IMR-90 (cell line): Measurements from ENCODE around the gene LTBP1. TPM values are rescaled to one million over a fixed set of nuclear protein-coding genes. Genes with fewer than 3 reads are reported as not detected.
A peak's percentile ranks its signal among the peaks of the same experiment; 100 is the strongest.

Source experiments
- ATAC-seq: fragments of 200-7000 bp; cut with Tn5 transposase; 2 replicates; pipeline ENCODE4 v1.9.1; 2020; ENCODE audit warnings: low read depth, mild to moderate bottlenecking, moderate library complexity
- BruUV-seq: library from RNA; stranded (reverse); fragments of 400-500 nt; replicated peaks from 2 replicates; lab custom pipeline; 2021; lab: Mats Ljungman, UMichigan
- CTCF ChIA-PET: fragments of 300-600 bp; formaldehyde crosslinking; extraction: SDS; loops from one replicate; lab custom pipeline; 2021; ENCODE audit warnings: antibody characterized with exemption; lab: Yijun Ruan, JAX
- POLR2A ChIA-PET: fragments of 300-600 bp; sonication (Branson Sonifier 250); formaldehyde crosslinking; loops from one replicate; lab custom pipeline; 2022; ENCODE audit warnings: antibody characterized with exemption; ENCODE audit not compliant: unreplicated experiment; lab: Charles Lee
- DNase-seq: peaks from one replicate; pipeline ENCODE4 v3.0.0; 2013
- H2AFZ ChIP-seq: replicated peaks from 2 replicates; pipeline ENCODE3; 2013; ENCODE audit warnings: low read length, mild to moderate bottlenecking; ENCODE audit not compliant: poor library complexity
- H2AK5ac ChIP-seq: 2 replicates; pipeline ENCODE4 v1.6.1; 2013; ENCODE audit warnings: low read depth, low read length, inconsistent platforms
- H2AK9ac ChIP-seq: replicated peaks from 2 replicates; pipeline ENCODE3; 2013; ENCODE audit warnings: mild to moderate bottlenecking, low read depth, low read length, moderate library complexity; ENCODE audit not compliant: poor library complexity
- H2BK120ac ChIP-seq: 2 replicates; pipeline ENCODE4 v1.6.1; 2013; ENCODE audit warnings: low read depth, low read length, inconsistent platforms
- H2BK15ac ChIP-seq: 3 replicates; pipeline ENCODE4 v1.6.1; 2013; ENCODE audit warnings: low read depth, low read length, inconsistent platforms
- H2BK20ac ChIP-seq: 2 replicates; pipeline ENCODE4 v1.6.1; 2013; ENCODE audit warnings: low read depth, mild to moderate bottlenecking, inconsistent platforms, low read length, moderate library complexity
- H2BK5ac ChIP-seq: 2 replicates; pipeline ENCODE4 v1.6.1; 2013; ENCODE audit warnings: mild to moderate bottlenecking, low read depth, low read length, inconsistent platforms; ENCODE audit not compliant: poor library complexity, severe bottlenecking
- H3K14ac ChIP-seq: replicated peaks from 2 replicates; pipeline ENCODE4 v1.6.1; 2013; ENCODE audit warnings: low read depth, low read length, inconsistent platforms
- H3K18ac ChIP-seq: 2 replicates; pipeline ENCODE4 v1.6.1; 2013; ENCODE audit warnings: low read depth, low read length, control low read depth
- H3K23ac ChIP-seq: 2 replicates; pipeline ENCODE4 v1.6.1; 2013; ENCODE audit warnings: low read depth, low read length, inconsistent platforms
- H3K27ac ChIP-seq: 2 replicates; pipeline ENCODE4 v1.5.1; 2013; ENCODE audit warnings: mild to moderate bottlenecking, control low read depth, low read length; ENCODE audit not compliant: insufficient read depth
- H3K27me3 ChIP-seq: 2 replicates; pipeline ENCODE4 v1.6.1; 2013; ENCODE audit warnings: low read length; ENCODE audit not compliant: control insufficient read depth, insufficient read depth
- H3K36me3 ChIP-seq: 2 replicates; pipeline ENCODE4 v1.6.1; 2013; ENCODE audit warnings: low read length, mixed read lengths; ENCODE audit not compliant: control insufficient read depth, insufficient read depth
- H3K4ac ChIP-seq: 2 replicates; pipeline ENCODE4 v1.6.1; 2013; ENCODE audit warnings: low read depth, low read length, inconsistent platforms
- H3K4me1 ChIP-seq: 2 replicates; pipeline ENCODE4 v1.6.1; 2013; ENCODE audit warnings: low read length, mixed read lengths; ENCODE audit not compliant: control insufficient read depth, insufficient read depth
- H3K4me2 ChIP-seq: 2 replicates; pipeline ENCODE4 v1.6.1; 2013; ENCODE audit warnings: low read depth, mild to moderate bottlenecking, control low read depth, low read length, moderate library complexity
- H3K4me3 ChIP-seq: 2 replicates; pipeline ENCODE4 v1.5.1; 2013; ENCODE audit warnings: low read depth, mild to moderate bottlenecking, control low read depth, low read length, moderate library complexity; ENCODE audit not compliant: insufficient read depth
- H3K56ac ChIP-seq: 2 replicates; pipeline ENCODE4 v1.6.1; 2013; ENCODE audit warnings: low read length, inconsistent platforms; ENCODE audit not compliant: insufficient read depth; ENCODE audit errors: extremely low read depth
- H3K79me1 ChIP-seq, 2 experiments: 2 replicates each; pipeline ENCODE4 v1.6.1; 2013; ENCODE audit warnings: low read length in 2 of 2, inconsistent platforms in 1 of 2, low read depth in 1 of 2
- H3K9ac ChIP-seq: 2 replicates; pipeline ENCODE4 v1.6.1; 2013; ENCODE audit warnings: low read depth, low read length, control low read depth
- H3K9me1 ChIP-seq: 2 replicates; pipeline ENCODE4 v1.6.1; 2013; ENCODE audit warnings: low read length, inconsistent platforms; ENCODE audit not compliant: insufficient read depth
- H3K9me3 ChIP-seq: 2 replicates; pipeline ENCODE4 v1.6.1; 2013; ENCODE audit warnings: low read length; ENCODE audit not compliant: control insufficient read depth, insufficient read depth
- H4K20me1 ChIP-seq: 2 replicates; pipeline ENCODE4 v1.6.1; 2013; ENCODE audit warnings: low read length, inconsistent platforms; ENCODE audit not compliant: insufficient read depth
- H4K5ac ChIP-seq: 2 replicates; pipeline ENCODE4 v1.6.1; 2013; ENCODE audit warnings: mild to moderate bottlenecking, low read depth, low read length, control low read depth
- H4K8ac ChIP-seq, 2 experiments: 2 replicates each; pipeline ENCODE4 v1.6.1; 2013; ENCODE audit warnings: low read depth in 2 of 2, low read length in 2 of 2, control low read depth in 1 of 2, inconsistent platforms in 1 of 2
- H4K91ac ChIP-seq: 2 replicates; pipeline ENCODE4 v1.6.1; 2013; ENCODE audit warnings: low read depth, low read length, inconsistent platforms; ENCODE audit not compliant: insufficient read depth
- BHLHE40 ChIP-seq: fragments of 150-350 bp; IDR thresholded peaks from 2 replicates; pipeline ENCODE4 v1.6.1; 2016; ENCODE audit warnings: mild to moderate bottlenecking, low read depth, low read length
- CEBPB ChIP-seq: IDR thresholded peaks from 2 replicates; pipeline ENCODE4 v1.6.1; 2012; ENCODE audit warnings: low read depth, low read length, improper control_type of control experiment
- CHD1 ChIP-seq: IDR thresholded peaks from 2 replicates; pipeline ENCODE4 v1.6.1; 2012; ENCODE audit warnings: low read depth, low read length, improper control_type of control experiment
- CTCF ChIP-seq: conservative IDR thresholded peaks from 2 replicates; pipeline ENCODE4 v1.5.1; 2012; ENCODE audit warnings: mild to moderate bottlenecking, low read depth, low read length, improper control_type of control experiment
- FOS ChIP-seq: fragments of 150-350 bp; IDR thresholded peaks from 2 replicates; pipeline ENCODE4 v1.6.1; 2016; ENCODE audit warnings: low read depth, low read length
- MAFK ChIP-seq: IDR thresholded peaks from 2 replicates; pipeline ENCODE4 v1.6.1; 2012; ENCODE audit warnings: low read depth, low read length, improper control_type of control experiment
- MAZ ChIP-seq: IDR thresholded peaks from 2 replicates; pipeline ENCODE4 v1.6.1; 2012; ENCODE audit warnings: low read depth, mild to moderate bottlenecking, low read length, improper control_type of control experiment, moderate library complexity, borderline replicate concordance
- MXI1 ChIP-seq: IDR thresholded peaks from 2 replicates; pipeline ENCODE4 v1.6.1; 2012; ENCODE audit warnings: low read depth, mild to moderate bottlenecking, low read length, moderate library complexity, borderline replicate concordance
- NFE2L2 ChIP-seq: fragments of 150-350 bp; IDR thresholded peaks from 2 replicates; pipeline ENCODE4 v1.6.1; 2016; ENCODE audit warnings: low read depth, mild to moderate bottlenecking, low read length
- POLR2A ChIP-seq: IDR thresholded peaks from 2 replicates; pipeline ENCODE4 v1.6.1; 2012; ENCODE audit warnings: mild to moderate bottlenecking, low read depth, low read length
- RAD21 ChIP-seq: IDR thresholded peaks from 2 replicates; pipeline ENCODE4 v1.6.1; 2012; ENCODE audit warnings: low read length, improper control_type of control experiment
- RFX5 ChIP-seq: IDR thresholded peaks from 2 replicates; pipeline ENCODE4 v1.8.0; 2012; ENCODE audit warnings: low read depth, mild to moderate bottlenecking, low read length, moderate library complexity
- SMC3 ChIP-seq: fragments of 150-350 bp; IDR thresholded peaks from 2 replicates; pipeline ENCODE4 v1.6.1; 2016; ENCODE audit warnings: low read depth, mild to moderate bottlenecking, antibody characterized with exemption, low read length, moderate library complexity
- USF2 ChIP-seq: fragments of 150-350 bp; IDR thresholded peaks from 2 replicates; pipeline ENCODE4 v1.6.1; 2017; ENCODE audit warnings: mild to moderate bottlenecking, antibody characterized with exemption, low read length, low read depth
- WGBS, 2 experiments: methylation state at CpG; one replicate each; pipeline versions ENCODE4 v1.1.5 to v1.1.7; 2013; ENCODE audit warnings: missing lambda C conversion rate in 2 of 2; ENCODE audit not compliant: insufficient read length in 1 of 2; ENCODE audit errors: extremely low coverage in 2 of 2; 5-methylcytosine and 5-hydroxymethylcytosine counted together
- dilution Hi-C: fragments of 300-500 bp; cut with HindIII; formaldehyde crosslinking; loops from one replicate; pipeline ENCODE4 v1.14.3; 2018; ENCODE audit warnings: low sequenced_read_pairs; ENCODE audit not compliant: unreplicated experiment
- in situ Hi-C: fragments of 300-500 bp; cut with MboI; formaldehyde crosslinking; loops from 3 replicates; pipeline ENCODE4 v1.14.3; 2019; ENCODE audit warnings: low sequenced_read_pairs, inconsistent platforms, mixed read lengths
- intact Hi-C: fragments of 100-400 bp; cut with micrococcal nuclease; formaldehyde crosslinking; loops from 2 replicates; pipeline ENCODE4 v1.10.0; 2022
- polyA plus RNA-seq, 3 experiments: library from polyadenylated mRNA; depleted of rRNA; stranded (reverse); fragments of >200 nt; gene quantifications; 2 replicates each; pipeline ENCODE4 v1.2.3, GENCODE V29; 2012; ENCODE audit warnings: low replicate concordance in 1 of 3
- total RNA-seq: library from RNA; depleted of rRNA; stranded (reverse); fragments of >200 nt; gene quantifications from 2 replicates; pipeline ENCODE4 v1.2.3, GENCODE V29; 2012
- TF ChIP-seq, protein P1 (sequence below): fragments of 150-350 bp; IDR thresholded peaks from 2 replicates; pipeline ENCODE4 v1.6.1; 2016; ENCODE audit warnings: low read depth, mild to moderate bottlenecking, low read length, moderate library complexity, borderline replicate concordance

Gene LTBP1
- total and polyA plus RNA-seq, 2 of the 4 experiments (the other 2 are of a cell fraction) = 235 to 326 TPM

DNA sequence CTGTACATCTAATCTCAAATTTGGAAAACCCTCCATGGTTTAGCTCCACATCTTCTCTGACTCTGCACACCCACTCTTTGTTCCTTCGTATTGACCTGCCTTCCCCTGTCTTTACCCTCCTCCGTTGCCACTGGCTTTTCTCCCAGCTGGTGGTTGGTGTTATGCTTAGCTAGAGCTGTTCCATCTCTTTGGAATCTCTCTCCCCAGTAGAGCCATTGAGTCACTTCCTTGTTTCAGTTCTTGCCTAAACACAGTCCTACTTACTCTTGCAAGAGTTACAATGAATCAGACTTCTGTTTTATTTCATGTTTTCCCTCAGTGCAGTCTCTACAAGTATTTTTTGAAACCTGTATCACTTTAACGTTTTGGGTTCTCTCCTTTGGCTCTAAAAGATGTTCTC, 263.9 kb downstream of the LTBP1 start:
- H2AFZ ChIP-seq = no peak overlapping the region
- no peak overlapping the region for H3K9ac ChIP-seq
- peaks cover 28 to 63% of the 10 kb centered on the region in 2 experiments for H3K79me1 ChIP-seq
- 0 out of 2 replicates have a peak overlapping the region, but pooled peaks have one; percentile 10 for H3K18ac ChIP-seq
- no peak overlapping the region; the same call in 1 of the 2 replicates for H3K23ac ChIP-seq
- no peak overlapping the region for H3K4me3 ChIP-seq
- no peaks in the 10 kb centered on the region for H3K27me3 ChIP-seq
- BruUV-seq = no TSS peak
- H3K36me3 ChIP-seq = peaks cover 14% of the 10 kb centered on the region
- POLR2A ChIA-PET = no interaction called here
- CTCF ChIA-PET = interaction anchor here (1.0 kb wide), 1 partner anchor 29 kb away, joined by 3 read pairs; no protein-coding TSS in a partner anchor
- peak overlapping the region; percentile 40; the same call in 1 of the 2 replicates for H2BK20ac ChIP-seq
- H3K4me2 ChIP-seq = peak overlapping the region; percentile 15; the same call in 1 of the 2 replicates
- H3K4me1 ChIP-seq = peaks cover 36% of the 10 kb centered on the region
- no peak overlapping the region; the same call in 2 of the 3 replicates for H2BK15ac ChIP-seq
- no CpG with 5 or more reads among the region's 3 CpGs for WGBS, 2 experiments
- H3K27ac ChIP-seq = peak overlapping the region; percentile 92; the same call in 1 of the 2 replicates
- peak overlapping the region; percentile 93; the same call in 1 of the 2 replicates for H3K4ac ChIP-seq
- H4K5ac ChIP-seq = no peak overlapping the region
- ATAC-seq (peak; percentile 71), DNase-seq (peak; percentile 99)
- peak overlapping the region in 1 of 2 experiments; percentile 90; a peak in 2 of 4 replicates for H4K8ac ChIP-seq
- H2BK120ac ChIP-seq = peak overlapping the region; percentile 98
- no peak overlapping the region for H2AK5ac ChIP-seq
- no peak overlapping the region for H4K91ac ChIP-seq
- no peak overlapping the region; the same call in 1 of the 2 replicates for H3K14ac ChIP-seq
- no peaks in the 10 kb centered on the region for H4K20me1 ChIP-seq
- intact Hi-C loops (loop anchor here (1.0 to 2.0 kb wide), 2 partner anchors 44 to 76 kb away; no protein-coding TSS in a partner anchor), in situ Hi-C loops (no loop called here), dilution Hi-C loops (no loop called here)
- H2AK9ac ChIP-seq = no peak overlapping the region
- H3K9me1 ChIP-seq = peaks cover 28% of the 10 kb centered on the region
- peak overlapping the region; percentile 99 for H2BK5ac ChIP-seq
- H3K56ac ChIP-seq = no peak overlapping the region; the same call in 1 of the 2 replicates
- H3K9me3 ChIP-seq = no peaks in the 10 kb centered on the region
- TF ChIP-seq CHD1 = no peak
- TF ChIP-seq MAFK = peak; percentile 51
- TF ChIP-seq RFX5 = no peak
- TF ChIP-seq BHLHE40 = no peak
- peak; percentile 33 for TF ChIP-seq RAD21
- peak; percentile 94 for TF ChIP-seq FOS
- no peak for TF ChIP-seq CTCF
- TF ChIP-seq NFE2L2 = no peak; the same call in 1 of the 2 replicates
- TF ChIP-seq SMC3 = no peak; the same call in 1 of the 2 replicates
- peak; percentile 25; the same call in 1 of the 2 replicates for TF ChIP-seq MAZ
- TF ChIP-seq POLR2A = 0 out of 2 replicates have a peak, but pooled peaks have one; percentile 32
- TF ChIP-seq MXI1 = no peak
- peak; percentile 96 for TF ChIP-seq CEBPB
- TF ChIP-seq, protein P1, sequence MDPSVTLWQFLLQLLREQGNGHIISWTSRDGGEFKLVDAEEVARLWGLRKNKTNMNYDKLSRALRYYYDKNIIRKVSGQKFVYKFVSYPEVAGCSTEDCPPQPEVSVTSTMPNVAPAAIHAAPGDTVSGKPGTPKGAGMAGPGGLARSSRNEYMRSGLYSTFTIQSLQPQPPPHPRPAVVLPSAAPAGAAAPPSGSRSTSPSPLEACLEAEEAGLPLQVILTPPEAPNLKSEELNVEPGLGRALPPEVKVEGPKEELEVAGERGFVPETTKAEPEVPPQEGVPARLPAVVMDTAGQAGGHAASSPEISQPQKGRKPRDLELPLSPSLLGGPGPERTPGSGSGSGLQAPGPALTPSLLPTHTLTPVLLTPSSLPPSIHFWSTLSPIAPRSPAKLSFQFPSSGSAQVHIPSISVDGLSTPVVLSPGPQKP = no peak
- TF ChIP-seq USF2 = no peak
